Measurements from ENCODE around the gene CIB4.

GRCh38 chr2:26534865-26535662 lies 106.1 kb downstream of the CIB4 start:
- TF ChIP-seq CTCF (IDR thresholded peaks at IDR 0.05) (no peak), POLR2A (IDR thresholded peaks at IDR 0.05) (no peak)

Data from vagina (tissue), 2 donors.